GM15510 (cell line): Measurements from ENCODE around the gene ADH7.

Experiments used
- POLR2A ChIP-seq: IDR thresholded peaks from 3 replicates; pipeline ENCODE4 v1.6.1; 2011; ENCODE audit warnings: borderline replicate concordance; ENCODE audit not compliant: insufficient read length; ENCODE audit errors: extremely low read depth

Gene ADH7

DNA sequence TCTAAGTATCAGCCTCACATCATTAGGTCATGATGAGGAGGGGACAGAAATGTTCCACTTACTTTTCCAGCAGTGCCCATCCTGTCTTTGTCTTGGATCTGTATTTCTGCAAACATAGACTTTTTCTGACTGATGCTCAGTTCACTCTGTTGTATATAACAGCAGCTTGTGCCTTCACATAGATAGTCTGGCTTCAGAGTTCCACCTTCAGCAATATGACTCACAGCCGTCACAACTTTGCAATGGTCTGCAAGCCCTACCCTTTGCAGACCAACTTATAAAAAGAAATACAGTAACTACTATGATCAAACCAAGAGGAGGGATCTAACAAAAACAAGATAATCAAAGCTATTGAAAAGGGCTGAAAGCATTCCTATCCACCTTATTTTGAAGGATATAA, at the start of gene ADH7:
ADH7 (minus strand) TSS at position 189 of the 400 bp plus-strand sequence; CDS start at position 80, 109 bp downstream.
- no peak for TF ChIP-seq POLR2A

DNA sequence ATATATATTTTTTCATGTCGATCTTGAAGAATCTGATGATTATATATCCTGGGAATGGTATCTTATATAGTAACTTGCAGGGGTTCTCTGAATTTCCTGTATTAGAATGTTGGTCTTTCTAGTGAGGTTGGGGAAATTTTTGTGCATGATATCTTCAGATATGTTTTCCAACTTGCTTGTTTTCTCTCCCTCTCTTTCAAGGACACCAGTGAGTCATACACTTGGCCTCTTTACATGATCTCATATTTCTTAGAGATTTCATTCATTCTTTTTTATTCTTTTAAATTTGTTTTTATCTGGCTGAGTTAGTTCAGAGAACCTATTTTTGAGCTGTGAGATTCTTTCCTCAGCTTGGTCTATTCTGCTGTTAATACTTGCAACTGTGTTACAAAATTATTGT, 48.5 kb upstream of the ADH7 start:
- no peak for TF ChIP-seq POLR2A

DNA sequence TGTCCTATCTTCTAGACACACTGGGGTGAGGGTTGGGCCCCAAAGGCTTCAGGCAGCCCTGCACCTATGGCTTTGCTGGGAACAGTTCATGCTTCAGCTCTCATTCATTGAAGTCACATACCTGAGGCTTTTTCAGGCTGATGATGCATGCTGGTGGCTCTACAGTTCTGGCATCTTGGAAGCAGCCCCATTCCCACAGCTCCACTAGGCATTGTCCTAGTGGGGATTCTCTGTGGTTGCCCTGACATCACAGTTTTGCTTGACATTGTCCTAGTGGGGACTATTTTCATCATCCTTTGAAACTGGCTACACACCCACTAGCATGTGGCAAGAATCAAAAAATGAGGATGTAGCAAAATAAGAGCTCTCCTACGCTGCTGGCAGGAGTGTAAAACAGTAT, 38.0 kb upstream of the ADH7 start:
- no peak for TF ChIP-seq POLR2A

DNA sequence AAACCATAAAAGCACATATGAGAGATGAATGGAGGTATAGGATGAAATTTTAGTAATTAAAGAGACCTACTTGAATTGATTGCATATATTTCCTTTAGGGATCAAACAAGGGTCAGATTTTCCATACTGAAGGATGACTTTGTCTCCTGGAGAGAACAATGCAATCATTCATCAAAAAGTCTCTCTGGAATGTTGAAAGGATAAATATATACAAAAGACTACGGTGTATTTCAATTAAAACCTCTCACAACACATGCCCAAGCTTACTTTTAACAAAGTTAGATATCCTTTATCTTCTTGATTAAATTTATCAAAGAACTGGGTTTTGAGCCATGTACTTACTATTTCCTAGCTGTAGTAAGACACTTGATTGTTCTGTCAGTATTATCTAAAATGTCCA, 36.8 kb upstream of the ADH7 start:
- no peak for TF ChIP-seq POLR2A

DNA sequence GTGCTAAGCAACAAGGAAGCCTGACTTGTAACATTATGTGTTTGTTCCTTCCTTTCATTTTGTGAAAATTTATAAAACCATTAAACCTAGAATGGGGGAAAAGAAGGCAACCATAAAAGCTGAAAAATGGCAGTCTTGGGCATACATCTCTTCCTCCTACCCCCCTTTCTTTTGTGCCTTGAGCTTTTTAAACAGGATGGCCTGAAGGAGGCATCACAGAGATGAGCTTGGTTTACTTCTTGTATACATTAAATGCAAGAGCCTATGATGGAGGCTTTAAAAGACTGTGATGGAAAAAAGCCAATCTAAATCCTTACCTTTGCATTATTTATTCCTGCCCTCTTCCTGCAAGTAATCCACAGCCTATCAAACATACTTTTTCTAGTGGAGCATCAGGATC, 36.2 kb upstream of the ADH7 start:
- no peak for TF ChIP-seq POLR2A

DNA sequence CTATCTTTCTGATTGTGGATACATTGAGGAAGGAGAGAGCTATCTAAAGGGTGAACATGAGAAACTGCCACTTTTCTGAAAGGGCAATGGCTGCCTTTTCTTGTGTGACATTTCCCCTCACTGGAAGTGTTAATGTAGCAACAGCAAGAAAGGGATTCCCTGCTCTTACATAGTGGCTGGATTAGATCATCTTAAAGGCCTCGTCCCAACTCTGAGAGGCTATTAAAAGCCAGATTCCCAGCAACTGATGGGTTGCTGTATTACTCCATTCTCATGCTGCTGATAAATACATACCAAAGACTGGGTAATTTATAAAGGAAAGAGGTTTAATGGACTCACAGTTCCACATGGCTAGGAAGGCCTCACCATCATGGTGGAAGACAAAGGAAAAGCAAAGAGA, 33.7 kb upstream of the ADH7 start:
- TF ChIP-seq POLR2A, result no peak

DNA sequence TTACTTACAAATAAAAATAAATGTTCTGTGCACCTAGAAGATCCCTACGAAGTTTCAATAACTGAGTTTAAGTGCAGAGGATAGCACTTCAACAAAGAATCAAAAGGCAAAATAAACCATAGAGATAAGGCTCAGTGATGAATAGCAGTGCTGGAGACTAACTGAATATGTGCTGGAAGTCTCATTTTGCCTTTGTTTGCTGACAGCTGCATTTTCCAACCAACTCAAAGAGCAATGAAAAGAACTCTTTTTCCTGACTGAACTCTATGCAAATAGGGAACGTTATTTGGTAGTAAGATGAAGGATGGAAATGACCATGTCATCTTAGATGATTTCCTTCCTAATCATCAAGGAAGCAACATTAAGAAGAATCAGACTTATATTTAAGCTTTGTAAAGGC, 32.7 kb upstream of the ADH7 start:
- no peak for TF ChIP-seq POLR2A

DNA sequence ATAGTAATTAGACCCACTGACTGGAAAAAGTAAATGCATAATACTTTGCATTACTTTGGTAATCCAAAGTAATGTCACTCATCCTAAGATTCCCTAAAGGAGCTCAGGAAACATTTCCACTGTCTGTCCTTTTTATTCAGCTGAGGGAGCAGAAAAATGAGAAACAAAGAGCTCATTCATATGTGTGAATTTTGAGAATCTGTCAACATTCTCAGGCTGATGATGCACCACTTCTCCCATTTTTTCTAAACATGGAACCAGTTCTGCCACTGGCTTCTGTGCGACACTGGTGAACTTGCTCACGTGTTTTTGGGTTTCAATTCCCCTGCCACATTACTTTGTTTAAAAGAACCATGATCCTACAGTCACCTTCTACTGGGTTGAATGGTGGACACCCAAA, 28.4 kb upstream of the ADH7 start:
- no peak for TF ChIP-seq POLR2A

DNA sequence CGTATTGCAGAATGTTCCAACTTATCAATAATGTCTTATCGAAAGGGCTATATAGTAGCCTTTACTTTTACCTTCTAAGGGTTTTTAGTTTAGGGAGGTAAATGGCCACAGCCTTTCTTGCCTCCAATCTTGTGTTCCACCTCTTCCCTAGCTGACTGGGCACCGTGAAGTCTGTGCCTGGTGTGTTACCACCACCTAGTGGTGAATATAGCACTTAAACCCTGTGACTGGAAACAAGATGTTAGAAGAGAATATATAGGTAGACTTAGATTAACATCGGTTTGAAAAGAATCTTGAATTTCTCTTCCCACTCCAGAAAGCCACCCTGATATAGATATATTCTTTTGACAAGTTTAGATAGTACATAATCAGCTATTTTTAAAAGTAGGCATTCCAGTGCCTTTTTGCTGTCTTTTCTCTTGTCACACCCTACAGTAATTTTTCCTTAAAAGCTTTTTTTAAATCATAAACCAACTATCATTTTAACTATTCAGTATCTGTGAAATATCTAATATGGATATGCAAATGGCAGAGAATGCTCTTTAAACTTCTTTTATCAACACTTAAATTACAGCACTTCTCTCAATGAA, 27.8 kb upstream of the ADH7 start:
- TF ChIP-seq POLR2A, result no peak

DNA sequence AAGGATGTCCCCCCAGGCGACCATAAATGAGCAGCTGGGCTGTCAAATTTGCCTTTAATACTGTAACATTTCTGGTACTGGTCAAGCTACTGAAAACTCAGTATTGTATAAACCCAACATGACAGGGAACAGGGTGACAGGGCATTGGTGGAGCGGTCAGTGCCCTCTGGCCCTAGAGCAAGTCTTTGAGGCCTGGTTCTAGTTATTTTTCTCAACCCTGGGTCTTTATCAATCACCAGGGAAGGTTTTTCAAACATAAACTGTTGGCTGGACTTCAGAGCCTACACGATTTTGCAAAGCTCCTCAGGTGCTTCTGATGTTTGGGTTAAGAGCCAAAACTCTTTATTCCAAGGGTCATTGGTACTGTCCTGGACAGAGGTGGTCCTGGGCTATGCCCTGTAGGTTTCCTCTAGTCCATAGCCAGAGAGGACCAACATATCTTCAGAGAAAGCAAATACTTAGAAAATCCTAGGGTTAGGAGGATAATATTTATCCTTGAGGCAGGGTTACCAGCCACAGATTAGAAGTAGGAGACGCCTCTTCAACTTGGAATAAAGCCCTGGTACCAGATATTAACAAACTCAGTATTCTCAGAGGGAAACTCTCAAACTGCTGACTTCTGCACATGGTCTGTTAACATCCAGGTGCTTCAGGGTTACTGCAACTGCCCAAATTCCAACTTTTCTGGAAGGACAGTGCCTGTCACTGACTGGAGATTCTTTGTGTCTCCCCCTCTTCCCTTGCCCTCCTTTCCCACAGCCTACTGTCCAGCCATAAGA, 26.7 kb upstream of the ADH7 start:
- TF ChIP-seq POLR2A, result no peak

DNA sequence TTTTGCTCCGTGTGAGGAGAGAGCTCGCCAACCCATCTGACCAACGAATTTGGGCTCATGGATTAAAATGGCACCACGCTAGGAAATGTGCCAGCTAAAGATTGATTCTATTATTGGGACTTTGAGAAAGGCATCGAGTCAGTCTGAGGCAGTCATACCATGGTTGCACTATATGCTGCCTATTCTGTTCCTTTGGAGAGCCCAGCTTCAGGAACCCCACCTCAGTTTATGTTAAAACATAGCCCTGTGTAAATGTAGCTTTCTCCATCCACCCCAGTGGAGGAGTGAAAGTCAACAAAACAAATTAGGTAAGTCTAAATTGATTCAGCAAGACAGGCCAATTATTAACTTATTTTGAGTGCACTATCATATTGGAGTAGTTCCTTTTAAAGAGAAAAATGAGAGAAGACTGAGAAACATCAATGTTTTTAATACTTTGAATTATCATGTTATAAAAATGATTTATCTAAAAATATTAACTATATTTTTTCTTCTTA, 24.5 kb upstream of the ADH7 start:
- TF ChIP-seq POLR2A, result no peak

DNA sequence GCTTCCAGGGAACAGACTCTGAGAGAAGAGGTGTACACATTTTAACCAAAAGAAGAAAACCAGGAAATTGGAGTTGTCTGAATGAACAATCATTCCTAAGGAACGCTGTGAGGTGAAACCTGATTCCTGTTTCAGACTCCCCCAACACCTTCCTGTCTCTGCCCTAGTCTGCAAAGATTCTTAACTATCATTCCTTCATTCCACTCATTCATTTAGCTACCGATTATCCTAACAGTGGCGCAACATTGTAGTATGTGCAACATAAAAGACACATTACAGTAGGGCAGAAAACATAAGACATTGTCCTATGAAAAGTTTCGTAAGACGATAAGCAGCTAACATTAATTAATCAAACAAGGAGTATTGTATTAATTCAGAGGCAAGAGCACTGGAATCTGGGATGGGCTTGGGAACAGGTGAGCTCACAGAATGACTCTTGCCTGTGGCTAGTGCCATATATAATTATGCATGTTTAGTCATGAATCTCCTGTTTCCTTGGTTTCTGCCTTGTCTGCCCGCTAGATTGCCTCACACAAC, 23.8 kb upstream of the ADH7 start:
- no peak for TF ChIP-seq POLR2A

DNA sequence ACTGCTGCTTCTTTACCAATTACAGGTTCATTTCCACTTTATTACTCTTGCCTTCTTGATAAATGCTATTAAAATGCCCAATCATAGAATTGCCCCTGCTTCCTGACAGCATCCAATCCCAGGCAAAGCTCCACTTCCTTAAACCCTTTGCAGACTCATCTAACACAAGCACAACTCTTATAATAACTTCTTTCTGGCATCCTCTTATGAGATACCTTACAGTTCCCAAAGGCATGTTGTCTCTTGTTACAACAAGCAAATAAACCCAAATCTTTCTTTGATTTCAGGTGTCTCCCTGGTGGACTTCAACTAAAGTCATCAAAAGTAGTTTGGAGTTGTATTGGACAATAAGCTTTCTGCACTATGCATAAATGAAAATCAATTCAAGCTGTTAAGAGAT, 22.5 kb upstream of the ADH7 start:
- no peak for TF ChIP-seq POLR2A

DNA sequence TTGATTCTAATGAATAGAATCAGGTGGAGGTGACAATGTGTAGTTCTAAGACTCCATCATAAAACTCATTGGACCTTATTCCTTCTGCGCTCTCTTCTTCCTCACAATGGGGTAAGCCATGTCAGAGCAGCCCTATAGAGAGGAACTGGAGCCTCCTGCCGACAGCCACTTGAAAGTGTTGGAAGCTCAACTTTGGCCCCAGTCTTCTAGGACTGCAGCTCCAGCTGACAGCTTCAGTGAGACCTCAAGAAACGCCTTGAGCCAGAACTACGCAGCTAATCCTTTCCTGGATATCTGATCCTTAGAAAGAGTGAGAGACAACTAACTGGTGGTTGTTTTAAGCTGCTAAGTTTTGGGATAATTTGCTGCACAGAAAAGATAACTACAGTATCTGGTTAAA, 22.1 kb upstream of the ADH7 start:
- TF ChIP-seq POLR2A, result no peak

DNA sequence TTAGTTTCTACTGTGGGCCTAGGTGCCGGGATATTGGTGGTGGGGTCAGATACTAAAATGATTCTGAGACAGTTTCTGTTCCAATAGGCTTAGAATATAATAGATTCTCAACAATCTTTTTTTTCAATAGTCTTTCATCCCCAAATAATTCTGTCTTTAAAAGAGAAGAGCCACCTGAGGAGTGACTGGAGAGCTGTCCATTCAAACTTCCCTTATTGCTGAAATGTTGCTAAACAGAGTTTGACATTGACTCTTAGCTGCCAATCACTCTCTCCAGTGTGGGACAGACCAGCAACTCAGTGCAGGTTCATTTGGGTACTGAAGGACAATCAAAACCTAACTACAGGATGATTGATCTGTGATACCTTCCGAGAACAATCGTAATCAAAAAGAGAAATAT, 12.4 kb upstream of the ADH7 start:
- TF ChIP-seq POLR2A, result no peak

DNA sequence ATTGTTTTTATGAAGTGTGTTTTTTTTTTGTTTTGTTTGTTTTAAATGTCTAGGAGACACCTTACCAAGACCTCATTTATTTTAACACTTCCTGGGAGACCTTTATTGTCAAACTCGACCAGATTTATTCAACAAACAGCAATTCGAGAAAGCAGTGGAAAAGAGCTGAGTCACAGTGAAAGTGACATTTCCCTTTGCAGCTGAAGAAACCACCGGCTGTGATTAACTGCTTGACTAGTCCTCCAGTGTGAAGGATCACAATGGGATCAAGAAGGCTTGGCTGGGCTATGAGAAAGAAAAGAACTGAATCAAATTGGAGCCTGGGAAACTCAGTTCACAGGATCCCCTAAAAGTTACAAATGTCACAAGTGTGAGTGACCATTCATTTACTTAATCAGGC, 11.9 kb upstream of the ADH7 start:
- no peak for TF ChIP-seq POLR2A

DNA sequence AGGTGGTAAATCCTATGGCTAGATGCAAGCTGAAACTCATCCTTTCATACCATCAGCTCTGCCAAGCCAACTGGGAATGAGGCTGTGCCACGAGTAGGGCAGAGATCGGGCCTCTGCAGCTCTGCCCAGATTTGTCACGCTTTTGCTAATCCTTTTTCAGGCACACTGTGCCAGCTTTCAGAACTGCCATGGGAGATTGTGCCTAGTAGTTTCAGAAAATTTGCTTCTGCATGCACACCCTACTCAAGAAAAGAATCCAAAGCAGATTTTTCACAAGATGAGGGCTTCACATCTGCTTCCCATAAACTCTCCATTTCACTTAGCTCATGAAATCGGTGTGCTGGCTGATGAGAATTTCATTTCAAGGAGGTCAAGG, 3.3 kb upstream of the ADH7 start:
- TF ChIP-seq POLR2A, result no peak

DNA sequence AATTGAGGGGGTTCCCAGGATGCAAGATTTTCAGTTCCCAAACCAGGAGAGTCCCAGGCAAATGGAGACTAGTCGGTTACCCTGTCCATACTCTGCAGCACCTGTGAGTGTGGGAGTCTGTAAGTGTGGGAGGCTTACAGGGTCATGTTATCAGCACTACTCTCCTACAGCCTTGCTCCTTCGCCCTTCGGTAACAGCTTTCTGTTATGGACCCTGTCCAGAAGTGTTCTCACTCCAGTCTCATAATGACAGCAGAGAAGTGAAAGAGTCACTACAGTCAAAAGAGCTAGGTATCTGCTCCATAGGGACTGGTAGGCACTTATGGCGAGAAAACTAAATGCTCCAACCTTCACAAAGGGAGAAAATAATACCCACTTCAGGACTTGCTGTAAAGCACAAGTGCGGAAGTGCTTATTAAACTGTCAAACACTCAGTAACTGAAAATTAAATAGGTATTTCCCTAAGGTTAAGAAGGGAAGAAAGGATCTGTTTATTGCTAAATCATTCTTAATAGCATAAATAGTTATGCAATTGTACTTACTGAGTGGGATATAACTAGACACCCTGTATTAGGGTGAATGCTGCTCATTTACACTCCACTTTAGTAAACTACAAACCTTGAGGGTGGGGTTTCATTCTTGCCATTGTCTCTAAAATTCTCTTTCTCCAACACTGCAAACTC, 2.7 kb upstream of the ADH7 start:
- no peak for TF ChIP-seq POLR2A
